ENCODE measurements around the gene TPP1. TPM values are rescaled to one million over a fixed set of nuclear protein-coding genes. Genes with fewer than 3 reads are reported as not detected.

TPP1 gene
- total RNA-seq (100 to 1,000 TPM in 1 of 2 donors, 10 to 100 TPM in 1; 71.3 to 108 TPM), polyA plus RNA-seq (100 to 1,000 TPM in 1 of 2 donors, 10 to 100 TPM in 1; 52.8 to 102 TPM)

- no peaks in the 10 kb centered on the region for H3K27me3 ChIP-seq (ENCODE audit: control insufficient read depth in 4 of 4, insufficient read depth in 4 of 4, low read length in 3 of 4)
- H3K9ac ChIP-seq (ENCODE audit: low read depth in 1 of 2, low read length in 2 of 2), result peak within 1 kb of the TSS; percentile 81 to 83
- no peaks in the 10 kb centered on the region for H3K9me3 ChIP-seq (ENCODE audit: control insufficient read depth in 4 of 4, low read length in 3 of 4)
- TF ChIP-seq RAD21 (IDR thresholded peaks at IDR 0.05), result peak in 1 of 2 donors; percentile 32
- TF ChIP-seq TAF1 (conservative IDR thresholded peaks at IDR 0.05), result no peak
- peak; percentile 27 for TF ChIP-seq SP1 (IDR thresholded peaks at IDR 0.05)
- no peak for TF ChIP-seq ZBTB33 (IDR thresholded peaks at IDR 0.05)
- TF ChIP-seq YY1 (IDR thresholded peaks at IDR 0.05), result peak; percentile 69
- no peak for TF ChIP-seq HNF4G (IDR thresholded peaks at IDR 0.05)
- TF ChIP-seq HNF4A (conservative IDR thresholded peaks at IDR 0.05), result no peak
- TF ChIP-seq ATF3 (IDR thresholded peaks at IDR 0.05), result no peak
- peak in 1 of 2 donors; percentile 52 for TF ChIP-seq GABPA (IDR thresholded peaks at IDR 0.05 in 1 of 2, conservative IDR thresholded peaks at IDR 0.05 in 1 of 2)
- TF ChIP-seq NR2F2 (IDR thresholded peaks at IDR 0.05), result no peak
- no peak for TF ChIP-seq FOXA1 (IDR thresholded peaks at IDR 0.05)
- no peak for TF ChIP-seq MAX (IDR thresholded peaks at IDR 0.05)
- TF ChIP-seq CTCF (IDR thresholded peaks at IDR 0.05; ENCODE audit: low read depth, low read length, missing input control), result no peak
- no peak for TF ChIP-seq FOXA2 (IDR thresholded peaks at IDR 0.05)
- peak in 1 of 2 donors; percentile 24 for TF ChIP-seq EGR1 (IDR thresholded peaks at IDR 0.05; ENCODE audit: low read depth in 2 of 2)
- TF ChIP-seq JUND (IDR thresholded peaks at IDR 0.05), result peak in 1 of 2 donors; percentile 5
- peak; percentile 58 for TF ChIP-seq REST (IDR thresholded peaks at IDR 0.05)
- peak in 1 of 2 donors; percentile 4 for TF ChIP-seq RXRA (IDR thresholded peaks at IDR 0.05)
- H3K36me3 ChIP-seq (ENCODE audit: control insufficient read depth in 4 of 4, insufficient read depth in 3 of 4, low read depth in 1 of 4, low read length in 3 of 4), result peaks cover 7 to 16% (median 8%) of the 10 kb centered on the region in 4 donors
- peak; percentile 93 for DNase-seq (ENCODE audit: low spot score)
- H3K4me1 ChIP-seq (ENCODE audit: control insufficient read depth in 4 of 4, insufficient read depth in 4 of 4, low read length in 3 of 4), result peaks cover 0 to 24% (median 12%) of the 10 kb centered on the region in 4 donors
- WGBS, result under 1% methylated on average over 16 of the region's 16 CpGs
- peak within 1 kb of the TSS; percentile 56 to 96 (median 68) for H3K4me3 ChIP-seq (ENCODE audit: low read depth in 1 of 3, low read length in 3 of 3)
- peak within 1 kb of the TSS; percentile 76 to 85 for H3K27ac ChIP-seq (ENCODE audit: low read depth in 1 of 2, low read length in 2 of 2)
Observed at GRCh38 chr11:6619004-6619745, at the start of gene TPP1. TSS of gene TPP1 (minus strand) at chr11:6619422. CDS start at chr11:6619400, 22 bp downstream.

Measured in liver (tissue), 9 donors.